Measurements from ENCODE around the gene JMJD7.

The JMJD7 gene

GRCh38 chr15:41887161-41887560, 59.3 kb downstream of the JMJD7 start:
- H3K27me3 ChIP-seq (ENCODE audit: control insufficient read depth, insufficient read depth, low read length), result no peaks in the 10 kb centered on the region
- H3K27ac ChIP-seq (ENCODE audit: low read depth, low read length), result no peak overlapping the region
- no peaks in the 10 kb centered on the region for H3K36me3 ChIP-seq (ENCODE audit: control insufficient read depth, insufficient read depth, low read length)
- H3K4me3 ChIP-seq (ENCODE audit: low read length), result no peak overlapping the region
- H3K4me1 ChIP-seq (ENCODE audit: control insufficient read depth, insufficient read depth, low read length), result peaks cover under 1% of the 10 kb centered on the region
- no peak overlapping the region for H3K9ac ChIP-seq (ENCODE audit: low read length)

All from rectal smooth muscle tissue (tissue), 1 donor.